ENCODE measurements around the gene DUOX1. TPM values are rescaled to one million over a fixed set of nuclear protein-coding genes. Genes with fewer than 3 reads are reported as not detected.

DUOX1 gene
- polyA plus RNA-seq, 3 donors = 0.22 TPM; not detected in 2

DNA sequence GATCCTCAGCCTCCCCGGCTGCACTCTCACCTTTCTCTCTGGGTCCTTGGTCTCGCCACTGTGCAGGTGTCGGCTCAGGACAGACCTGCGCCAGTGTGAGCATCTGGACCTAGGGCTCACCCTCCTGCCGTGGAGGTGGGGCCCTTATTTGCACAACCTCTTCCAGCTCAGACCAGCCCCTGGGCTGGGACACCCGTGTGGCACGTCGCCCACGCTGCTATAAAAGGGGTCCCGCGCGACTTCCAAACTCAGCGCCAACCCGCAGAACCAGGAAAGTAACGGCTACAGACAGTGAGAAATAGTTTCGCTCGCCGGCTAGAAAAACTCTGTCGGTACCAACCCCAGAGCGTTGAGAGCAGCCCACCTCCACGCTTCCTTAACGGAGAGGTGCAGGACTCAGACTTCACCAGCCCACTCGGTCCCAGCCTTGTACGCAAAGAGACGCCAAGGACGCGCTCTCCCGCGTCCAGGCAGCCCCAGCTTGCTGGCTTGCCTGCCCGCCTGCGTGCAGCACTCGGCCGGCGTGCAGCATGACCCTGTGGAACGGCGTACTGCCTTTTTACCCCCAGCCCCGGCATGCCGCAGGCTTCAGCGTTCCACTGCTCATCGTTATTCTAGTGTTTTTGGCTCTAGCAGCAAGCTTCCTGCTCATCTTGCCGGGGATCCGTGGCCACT, 15.6 kb upstream of the DUOX1 start, which contains the start of the genes DUOX2 and DUOXA2:
Gene DUOX2, minus strand, starts transcription at position 97 of the 675 bp plus-strand sequence. CDS start 761 bp downstream, outside the sequence.
Gene DUOXA2, plus strand, starts transcription at position 251 of the 675 bp plus-strand sequence. Its CDS starts 280 bp downstream, at position 531.
- Histone ChIP-seq H3K4me2 (replicated peaks; ENCODE audit: extremely low read depth, low read length, poor library complexity, severe bottlenecking) (no peak within 1 kb of the TSS), H3K27me3 (ENCODE audit: control insufficient read depth in 2 of 2, insufficient read depth in 2 of 2, low read length in 2 of 2) (peaks cover 70 to 81% of the 10 kb centered on the region in 2 donors), H4K20me1 (ENCODE audit: insufficient read depth, low read length) (no peaks in the 10 kb centered on the region), H3K9ac (ENCODE audit: insufficient read depth, low read length, poor library complexity, severe bottlenecking) (no peak within 1 kb of the TSS), H2AFZ (ENCODE audit: insufficient read depth, low read depth, low read length, poor library complexity, severe bottlenecking) (no peak within 1 kb of the TSS), H3K4me3 (replicated peaks in 1 of 3; ENCODE audit: low read depth in 2 of 3, low read length in 3 of 3) (no peak within 1 kb of the TSS), H3K36me3 (replicated peaks in 1 of 2; ENCODE audit: control insufficient read depth in 1 of 2, insufficient read depth in 2 of 2, low read length in 2 of 2) (no peaks in the 10 kb centered on the region), H3K27ac (ENCODE audit: low read depth in 1 of 2, low read length in 2 of 2) (no peak within 1 kb of the TSS), H3K9me3 (replicated peaks in 1 of 2; ENCODE audit: control insufficient read depth in 1 of 2, insufficient read depth in 1 of 2, low read length in 2 of 2) (peaks cover 5 to 60% of the 10 kb centered on the region in 2 donors), H3K4me1 (ENCODE audit: control insufficient read depth in 1 of 2, insufficient read depth in 2 of 2, low read length in 2 of 2) (peaks cover 28 to 39% of the 10 kb centered on the region in 2 donors), H3K79me2 (ENCODE audit: insufficient read depth, low read length) (no peaks in the 10 kb centered on the region)
- Mint-ChIP-seq H3K27me3 (ENCODE audit: low read depth in 3 of 3) (peaks cover 81 to 88% (median 84%) of the 10 kb centered on the region in 3 donors), H3K4me1 (peaks cover 47% of the 10 kb centered on the region), H3K4me3 (peak within 1 kb of the TSS in 1 of 2 donors; percentile 94), H3K36me3 (peaks cover 0 to 12% of the 10 kb centered on the region in 2 donors), H3K9me3 (peaks cover 0 to 26% (median 16%) of the 10 kb centered on the region in 7 donors), H3K27ac (no peak within 1 kb of the TSS)
- TF ChIP-seq, protein P1, sequence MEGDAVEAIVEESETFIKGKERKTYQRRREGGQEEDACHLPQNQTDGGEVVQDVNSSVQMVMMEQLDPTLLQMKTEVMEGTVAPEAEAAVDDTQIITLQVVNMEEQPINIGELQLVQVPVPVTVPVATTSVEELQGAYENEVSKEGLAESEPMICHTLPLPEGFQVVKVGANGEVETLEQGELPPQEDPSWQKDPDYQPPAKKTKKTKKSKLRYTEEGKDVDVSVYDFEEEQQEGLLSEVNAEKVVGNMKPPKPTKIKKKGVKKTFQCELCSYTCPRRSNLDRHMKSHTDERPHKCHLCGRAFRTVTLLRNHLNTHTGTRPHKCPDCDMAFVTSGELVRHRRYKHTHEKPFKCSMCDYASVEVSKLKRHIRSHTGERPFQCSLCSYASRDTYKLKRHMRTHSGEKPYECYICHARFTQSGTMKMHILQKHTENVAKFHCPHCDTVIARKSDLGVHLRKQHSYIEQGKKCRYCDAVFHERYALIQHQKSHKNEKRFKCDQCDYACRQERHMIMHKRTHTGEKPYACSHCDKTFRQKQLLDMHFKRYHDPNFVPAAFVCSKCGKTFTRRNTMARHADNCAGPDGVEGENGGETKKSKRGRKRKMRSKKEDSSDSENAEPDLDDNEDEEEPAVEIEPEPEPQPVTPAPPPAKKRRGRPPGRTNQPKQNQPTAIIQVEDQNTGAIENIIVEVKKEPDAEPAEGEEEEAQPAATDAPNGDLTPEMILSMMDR (IDR thresholded peaks at IDR 0.05) = no peak
- no peak for DNase-seq
- 3% methylated on average over 42 of the region's 42 CpGs for WGBS (ENCODE audit: insufficient coverage)
- intact Hi-C loops (cut with micrococcal nuclease) = no loop called here

- TF ChIP-seq, protein P1 (IDR thresholded peaks at IDR 0.05) = no peak
- 0% methylated on average over 1 of the region's 2 CpGs for WGBS (ENCODE audit: insufficient coverage)
- intact Hi-C loops (cut with micrococcal nuclease) = no loop called here
- H3K9me3 ChIP-seq (replicated peaks in 1 of 2; ENCODE audit: control insufficient read depth in 1 of 2, insufficient read depth in 1 of 2, low read length in 2 of 2) = peaks cover 5 to 60% of the 10 kb centered on the region in 2 donors
- H3K9ac ChIP-seq (ENCODE audit: insufficient read depth, low read length, poor library complexity, severe bottlenecking) = no peak overlapping the region
- H3K4me1 ChIP-seq (ENCODE audit: control insufficient read depth in 1 of 2, insufficient read depth in 2 of 2, low read length in 2 of 2) = peaks cover 28 to 39% of the 10 kb centered on the region in 2 donors
- no peak overlapping the region for H3K27ac ChIP-seq (ENCODE audit: low read depth in 1 of 2, low read length in 2 of 2)
- H3K4me3 Mint-ChIP-seq = peak overlapping the region in 1 of 2 donors; percentile 86
- H3K9me3 Mint-ChIP-seq = peaks cover 0 to 26% (median 16%) of the 10 kb centered on the region in 7 donors
- peaks cover 47% of the 10 kb centered on the region for H3K4me1 Mint-ChIP-seq
- H4K20me1 ChIP-seq (ENCODE audit: insufficient read depth, low read length) = no peaks in the 10 kb centered on the region
- no peaks in the 10 kb centered on the region for H3K79me2 ChIP-seq (ENCODE audit: insufficient read depth, low read length)
- H3K27me3 Mint-ChIP-seq (ENCODE audit: low read depth in 3 of 3) = peaks cover 76 to 87% (median 82%) of the 10 kb centered on the region in 3 donors
- H3K36me3 Mint-ChIP-seq = peaks cover 0 to 12% of the 10 kb centered on the region in 2 donors
- no peak overlapping the region for H2AFZ ChIP-seq (ENCODE audit: insufficient read depth, low read depth, low read length, poor library complexity, severe bottlenecking)
- no peaks in the 10 kb centered on the region for H3K36me3 ChIP-seq (replicated peaks in 1 of 2; ENCODE audit: control insufficient read depth in 1 of 2, insufficient read depth in 2 of 2, low read length in 2 of 2)
- no peak for DNase-seq
- no peak overlapping the region for H3K4me3 ChIP-seq (replicated peaks in 1 of 3; ENCODE audit: low read depth in 2 of 3, low read length in 3 of 3)
- peaks cover 67 to 76% of the 10 kb centered on the region in 2 donors for H3K27me3 ChIP-seq (ENCODE audit: control insufficient read depth in 2 of 2, insufficient read depth in 2 of 2, low read length in 2 of 2)
- no peak overlapping the region for H3K27ac Mint-ChIP-seq
- no peak overlapping the region for H3K4me2 ChIP-seq (replicated peaks; ENCODE audit: extremely low read depth, low read length, poor library complexity, severe bottlenecking)
These were observed 15.1 kb upstream of the DUOX1 start for GRCh38 chr15:45114751-45115085.

Data from CD14-positive monocyte (primary cell).